Endothelial cell of umbilical vein (primary cell): Measurements from ENCODE around the gene NAMPT. TPM values are rescaled to one million over a fixed set of nuclear protein-coding genes. Genes with fewer than 3 reads are reported as not detected.

Experiments
- BruUV-seq: library from RNA; stranded (reverse); fragments of 400-500 nt; replicated peaks from 2 replicates; lab custom pipeline; 2021; lab: Mats Ljungman, UMichigan
- CTCF ChIA-PET: fragments of 300-600, 350-600 bp; sonication (Branson Sonifier 250); formaldehyde crosslinking; loops from one replicate; lab custom pipeline; 2021; ENCODE audit warnings: antibody characterized with exemption, inconsistent platforms; lab: Charles Lee
- POLR2A ChIA-PET: fragments of 300-600, 350-600 bp; sonication (Branson Sonifier 250); formaldehyde crosslinking; loops from one replicate; lab custom pipeline; 2021; ENCODE audit warnings: antibody characterized with exemption, inconsistent platforms; lab: Charles Lee
- DNase-seq: peaks from one replicate; pipeline ENCODE4 v3.0.0-alpha.2; 2011; ENCODE audit warnings: low read depth, low spot score
- FAIRE-seq: peaks from 2 replicates; lab custom pipeline; 2011; peaks lifted over from hg19 to GRCh38; lab: Jason Lieb, UNC
- H2AFZ ChIP-seq: 2 replicates; pipeline ENCODE4 v1.6.0; 2012; ENCODE audit warnings: low read depth, low read length, control low read depth, inconsistent platforms
- H3K27ac ChIP-seq: 2 replicates; pipeline ENCODE4 v1.5.1; 2011; ENCODE audit warnings: low read depth, mild to moderate bottlenecking, control low read depth, low read length, moderate library complexity; ENCODE audit not compliant: insufficient read depth
- H3K27me3 ChIP-seq, 2 experiments: 2 replicates each; pipeline versions ENCODE4 v1.6.0 to v1.6.1; 2011; ENCODE audit warnings: low read length in 2 of 2, mixed read lengths in 1 of 2; ENCODE audit not compliant: control insufficient read depth in 2 of 2, insufficient read depth in 2 of 2
- H3K36me3 ChIP-seq, 2 experiments: 2 replicates in 1 of 2; 3 replicates in 1 of 2; pipeline ENCODE4 v1.5.1; 2011; ENCODE audit warnings: low read length in 2 of 2, mild to moderate bottlenecking in 1 of 2, moderate library complexity in 1 of 2; ENCODE audit not compliant: control insufficient read depth in 2 of 2, insufficient read depth in 2 of 2; ENCODE audit errors: extremely low read depth in 1 of 2
- H3K4me1 ChIP-seq: 3 replicates; pipeline ENCODE4 v1.5.1; 2011; ENCODE audit warnings: mild to moderate bottlenecking, low read length; ENCODE audit not compliant: control insufficient read depth, insufficient read depth; ENCODE audit errors: extremely low read depth
- H3K4me2 ChIP-seq: 2 replicates; pipeline ENCODE4 v1.6.1; 2011; ENCODE audit warnings: low read length, control low read depth, mixed read lengths; ENCODE audit not compliant: insufficient read depth
- H3K4me3 ChIP-seq, 3 experiments: fragments of 200-600 bp in 1 of 3; sonication (generic), shearing (Covaris generic) in 1 of 3; replicated peaks in 1 of 3; 2 replicates each; pipeline ENCODE4 v1.5.1; 2011 to 2016; ENCODE audit warnings: control low read depth in 3 of 3, low read length in 3 of 3, mild to moderate bottlenecking in 2 of 3, inconsistent platforms in 1 of 3, low read depth in 1 of 3, moderate library complexity in 1 of 3; ENCODE audit not compliant: insufficient read depth in 1 of 3
- H3K79me2 ChIP-seq: 2 replicates; pipeline ENCODE4 v1.6.0; 2012; ENCODE audit warnings: low read length, inconsistent platforms; ENCODE audit not compliant: control insufficient read depth, insufficient read depth
- H3K9ac ChIP-seq: replicated peaks from 2 replicates; pipeline ENCODE3; 2011; ENCODE audit warnings: low read length, control low read depth; ENCODE audit not compliant: insufficient read depth; ENCODE audit errors: extremely low read depth
- H3K9me1 ChIP-seq: replicated peaks from 3 replicates; pipeline ENCODE4 v1.6.0; 2011; ENCODE audit warnings: mild to moderate bottlenecking, low read length; ENCODE audit not compliant: control insufficient read depth, insufficient read depth; ENCODE audit errors: extremely low read depth
- H3K9me3 ChIP-seq: replicated peaks from 2 replicates; pipeline ENCODE4 v1.5.1; 2012; ENCODE audit warnings: low read length, inconsistent platforms; ENCODE audit not compliant: control insufficient read depth, insufficient read depth
- H4K20me1 ChIP-seq: replicated peaks from 2 replicates; pipeline ENCODE3; 2011; ENCODE audit warnings: mild to moderate bottlenecking, low read length; ENCODE audit not compliant: control insufficient read depth, insufficient read depth; ENCODE audit errors: extremely low read depth
- EZH2 ChIP-seq: IDR thresholded peaks from 2 replicates; pipeline ENCODE4 v1.6.1; 2012; ENCODE audit warnings: borderline replicate concordance, low read depth, mild to moderate bottlenecking, moderate library complexity, low read length, inconsistent platforms; ENCODE audit not compliant: severe bottlenecking
- FOS ChIP-seq: IDR thresholded peaks from 2 replicates; pipeline ENCODE4 v1.6.1; 2011; ENCODE audit warnings: mild to moderate bottlenecking, low read length, moderate library complexity, borderline replicate concordance; ENCODE audit not compliant: insufficient read depth
- GATA2 ChIP-seq: IDR thresholded peaks from 2 replicates; pipeline ENCODE4 v1.7.0; 2011; ENCODE audit warnings: low read depth, mild to moderate bottlenecking, moderate library complexity, mixed read lengths, low read length; ENCODE audit not compliant: insufficient read length, insufficient read depth
- JUN ChIP-seq: IDR thresholded peaks from 2 replicates; pipeline ENCODE4 v1.6.1; 2011; ENCODE audit warnings: borderline replicate concordance, low read depth; ENCODE audit not compliant: insufficient read length, insufficient read depth
- MYC ChIP-seq: IDR thresholded peaks from one replicate; pipeline ENCODE4 v1.6.1; 2011; ENCODE audit warnings: mild to moderate bottlenecking, low read depth, low read length
- POLR2A ChIP-seq: IDR thresholded peaks from 2 replicates; pipeline ENCODE4 v1.6.1; 2012; ENCODE audit warnings: low read depth, mild to moderate bottlenecking, control low read depth, low read length
- POLR2AphosphoS5 ChIP-seq: IDR thresholded peaks from 2 replicates; pipeline ENCODE4 v1.6.1; 2012; ENCODE audit warnings: low read depth, mild to moderate bottlenecking, control low read depth, low read length, moderate library complexity; ENCODE audit not compliant: insufficient read depth
- dilution Hi-C: fragments of 300-500 bp; cut with MboI; formaldehyde crosslinking; loops from one replicate; pipeline ENCODE4 v1.15.0; 2019; ENCODE audit warnings: low sequenced_read_pairs; ENCODE audit not compliant: extremely low pct_ligation_motif_present
- intact Hi-C: fragments of 100-400 bp; cut with micrococcal nuclease; formaldehyde crosslinking; loops from one replicate; pipeline ENCODE4 v1.10.0; 2022
- polyA plus RNA-seq, 4 experiments: library from polyadenylated mRNA; depleted of rRNA in 3 of 4; stranded (reverse) in 3 of 4; unstranded in 1 of 4; fragments of >200 nt; gene quantifications; 2 replicates each; pipeline versions ENCODE4 v1.2.1 to v1.2.3, GENCODE V29; 2011 to 2012; ENCODE audit warnings: missing spikeins in 1 of 4
- total RNA-seq: library from RNA; stranded (reverse); gene quantifications from 2 replicates; pipeline ENCODE4 v1.2.3, GENCODE V29; 2021
- TF ChIP-seq, protein P1 (sequence below), 2 donors: IDR thresholded peaks; 1 replicate in 1 of 2; 2 replicates in 1 of 2; pipeline ENCODE4 v1.5.1; 2011; ENCODE audit warnings: low read length in 2 of 2, mild to moderate bottlenecking in 2 of 2, moderate library complexity in 2 of 2, control low read depth in 1 of 2, inconsistent platforms in 1 of 2, low read depth in 1 of 2; ENCODE audit not compliant: insufficient read depth in 1 of 2; ENCODE audit errors: extremely low read depth in 1 of 2
- TF ChIP-seq, protein P2 (sequence below): IDR thresholded peaks from 2 replicates; pipeline ENCODE4 v1.6.1; 2011; ENCODE audit not compliant: insufficient read depth, insufficient read length

Gene NAMPT
- total and polyA plus RNA-seq, 2 donors (not counting 3 experiments of a cell fraction or from before 2014, with no cell fraction given), result 17.5 to 133 TPM

DNA sequence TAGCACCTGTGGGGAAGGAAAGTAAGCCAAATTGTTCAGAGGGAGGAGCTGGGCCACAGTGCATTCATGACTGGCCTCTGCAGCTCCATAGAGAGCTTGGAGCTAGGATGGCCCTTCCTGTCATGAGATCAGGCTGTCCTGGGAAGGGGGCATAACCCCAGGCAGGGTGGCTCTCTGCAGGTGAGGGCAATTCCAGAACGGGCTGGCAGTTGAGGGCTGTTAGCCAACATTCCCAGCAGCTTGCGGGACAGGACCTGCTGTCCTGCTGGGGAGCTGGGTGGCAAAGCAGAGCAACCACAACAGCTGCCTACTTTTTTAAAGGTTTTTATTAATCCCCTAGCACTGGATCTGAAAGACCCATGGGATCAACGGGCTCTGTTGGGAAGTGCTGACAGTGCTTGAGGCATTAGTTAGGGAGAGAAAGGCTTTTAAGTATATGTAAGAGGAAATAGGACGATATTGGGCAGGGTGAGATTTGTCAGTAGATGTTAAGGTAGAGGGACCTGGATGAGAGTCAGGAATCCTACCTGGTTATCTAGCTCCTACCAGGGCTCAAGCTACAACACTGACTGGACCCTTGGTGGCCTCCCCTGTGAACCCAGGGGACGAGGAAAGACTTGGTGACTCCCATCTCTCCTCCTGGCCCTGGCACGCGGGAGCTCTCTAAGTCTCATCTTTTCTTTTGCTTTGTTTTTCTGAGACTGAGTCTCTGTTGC is 77.8 kb downstream of the NAMPT start:
- Histone ChIP-seq H3K79me2 (no peaks in the 10 kb centered on the region), H3K4me2 (no peak overlapping the region), H3K36me3 (no peaks in the 10 kb centered on the region), H3K27me3 (no peaks in the 10 kb centered on the region), H3K9me3 (no peaks in the 10 kb centered on the region), H3K4me3 (no peak overlapping the region), H3K27ac (no peak overlapping the region), H3K9me1 (no peaks in the 10 kb centered on the region), H4K20me1 (no peaks in the 10 kb centered on the region), H3K9ac (no peak overlapping the region), H2AFZ (no peak overlapping the region), H3K4me1 (peaks cover 15% of the 10 kb centered on the region)
- POLR2A ChIA-PET, result interaction anchor here (0.6 kb wide), 1 partner anchor 95 kb away, joined by 3 read pairs; the partner anchor contains the start of gene SYPL1
- DNase-seq, result no peak
- no peak for FAIRE-seq
- BruUV-seq, result no TSS peak
- CTCF ChIA-PET, result interaction anchor here (1.1 to 1.3 kb wide), 2 partner anchors 16 kb away, joined by 3 to 4 read pairs; no protein-coding TSS in a partner anchor
- TF ChIP-seq, protein P1, sequence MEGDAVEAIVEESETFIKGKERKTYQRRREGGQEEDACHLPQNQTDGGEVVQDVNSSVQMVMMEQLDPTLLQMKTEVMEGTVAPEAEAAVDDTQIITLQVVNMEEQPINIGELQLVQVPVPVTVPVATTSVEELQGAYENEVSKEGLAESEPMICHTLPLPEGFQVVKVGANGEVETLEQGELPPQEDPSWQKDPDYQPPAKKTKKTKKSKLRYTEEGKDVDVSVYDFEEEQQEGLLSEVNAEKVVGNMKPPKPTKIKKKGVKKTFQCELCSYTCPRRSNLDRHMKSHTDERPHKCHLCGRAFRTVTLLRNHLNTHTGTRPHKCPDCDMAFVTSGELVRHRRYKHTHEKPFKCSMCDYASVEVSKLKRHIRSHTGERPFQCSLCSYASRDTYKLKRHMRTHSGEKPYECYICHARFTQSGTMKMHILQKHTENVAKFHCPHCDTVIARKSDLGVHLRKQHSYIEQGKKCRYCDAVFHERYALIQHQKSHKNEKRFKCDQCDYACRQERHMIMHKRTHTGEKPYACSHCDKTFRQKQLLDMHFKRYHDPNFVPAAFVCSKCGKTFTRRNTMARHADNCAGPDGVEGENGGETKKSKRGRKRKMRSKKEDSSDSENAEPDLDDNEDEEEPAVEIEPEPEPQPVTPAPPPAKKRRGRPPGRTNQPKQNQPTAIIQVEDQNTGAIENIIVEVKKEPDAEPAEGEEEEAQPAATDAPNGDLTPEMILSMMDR (IDR thresholded peaks at IDR 0.05; ENCODE audit: extremely low read depth in 1 of 2, insufficient read depth in 1 of 2, low read depth in 1 of 2, low read length in 2 of 2), result no peak
- TF ChIP-seq, protein P2, sequence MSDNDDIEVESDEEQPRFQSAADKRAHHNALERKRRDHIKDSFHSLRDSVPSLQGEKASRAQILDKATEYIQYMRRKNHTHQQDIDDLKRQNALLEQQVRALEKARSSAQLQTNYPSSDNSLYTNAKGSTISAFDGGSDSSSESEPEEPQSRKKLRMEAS, result no peak
- TF ChIP-seq POLR2AphosphoS5 (no peak), POLR2A (no peak), EZH2 (no peak), FOS (no peak), GATA2 (no peak), MYC (no peak), JUN (no peak)
- dilution Hi-C loops (no loop called here), intact Hi-C loops (no loop called here)
